HG03354 (cell line): ENCODE measurements around the gene CEP164.

ENCODE experiments used
- ATAC-seq: cut with Tn5 transposase; IDR thresholded peaks from one replicate; pipeline ENCODE4 v1.9.1; 2021; ENCODE audit warnings: mild to moderate bottlenecking; ENCODE audit not compliant: unreplicated experiment, poor library complexity, severe bottlenecking

CEP164 gene

DNA sequence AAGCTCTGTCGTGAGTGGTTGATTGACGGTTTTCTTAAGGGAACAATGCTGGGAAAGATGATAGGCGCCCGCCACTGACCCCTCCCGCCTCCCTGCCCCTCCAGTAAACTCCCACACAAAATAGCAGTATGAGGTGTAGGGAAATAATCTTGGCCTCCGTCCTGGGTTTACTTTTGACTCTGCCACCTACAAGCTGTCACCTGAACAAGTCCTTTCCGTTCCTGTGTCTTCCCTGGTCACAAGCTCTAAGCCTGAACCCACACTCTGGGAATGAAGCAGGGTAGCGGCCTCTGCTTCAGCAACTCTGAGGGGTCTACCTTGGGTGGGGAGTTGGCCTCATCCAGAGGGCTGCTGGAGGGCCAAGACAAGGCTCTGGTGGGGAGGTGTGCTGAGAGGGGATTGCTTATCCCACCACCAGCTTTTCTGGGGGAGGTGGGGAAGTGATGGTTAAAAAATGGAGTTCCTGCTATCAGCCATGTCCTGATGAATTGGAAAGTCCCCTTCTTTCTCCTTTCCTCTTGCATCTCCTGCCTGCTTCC lies 87.8 kb downstream of the CEP164 start:
- ATAC-seq = no peak

DNA sequence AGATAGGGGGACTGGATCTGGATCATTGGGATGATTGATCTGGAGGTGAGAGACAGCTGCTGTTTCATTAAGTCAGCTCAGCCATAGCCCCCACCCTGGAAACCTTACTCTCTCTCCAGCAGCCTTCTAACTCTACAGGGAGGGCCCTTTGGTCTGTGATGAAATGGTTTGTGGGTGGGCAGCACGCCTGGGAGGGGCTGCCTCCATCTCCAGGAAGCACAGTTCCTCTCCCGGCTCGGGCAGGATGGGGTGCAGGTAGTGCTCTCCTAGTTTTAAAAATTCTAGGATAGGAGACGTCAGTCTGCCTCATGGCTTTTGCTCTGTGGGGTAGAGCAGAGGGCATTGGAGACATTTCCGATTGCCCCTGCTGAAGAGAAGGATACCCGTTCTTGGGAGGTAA lies 89.7 kb downstream of the CEP164 start:
- no peak for ATAC-seq

DNA sequence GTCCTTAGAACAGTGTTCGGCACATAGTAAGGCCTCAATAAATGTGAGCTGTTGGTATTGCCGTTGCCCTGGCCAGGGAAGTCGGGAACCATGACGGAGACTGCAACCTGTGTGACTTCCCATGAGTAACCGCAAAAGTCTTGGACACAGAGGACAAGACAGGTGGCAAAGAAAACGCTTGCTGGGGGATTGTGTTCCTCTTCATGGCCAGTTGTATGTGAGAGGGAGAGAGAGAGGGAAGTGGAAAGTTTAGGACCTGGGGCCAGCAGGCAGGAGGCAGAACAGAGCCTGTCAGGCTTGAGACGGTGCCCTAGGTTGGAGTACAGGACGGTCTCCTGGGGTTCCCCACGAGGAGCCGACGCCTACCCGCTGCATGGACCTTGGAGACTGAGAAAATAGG lies 90.2 kb downstream of the CEP164 start:
- no peak for ATAC-seq

DNA sequence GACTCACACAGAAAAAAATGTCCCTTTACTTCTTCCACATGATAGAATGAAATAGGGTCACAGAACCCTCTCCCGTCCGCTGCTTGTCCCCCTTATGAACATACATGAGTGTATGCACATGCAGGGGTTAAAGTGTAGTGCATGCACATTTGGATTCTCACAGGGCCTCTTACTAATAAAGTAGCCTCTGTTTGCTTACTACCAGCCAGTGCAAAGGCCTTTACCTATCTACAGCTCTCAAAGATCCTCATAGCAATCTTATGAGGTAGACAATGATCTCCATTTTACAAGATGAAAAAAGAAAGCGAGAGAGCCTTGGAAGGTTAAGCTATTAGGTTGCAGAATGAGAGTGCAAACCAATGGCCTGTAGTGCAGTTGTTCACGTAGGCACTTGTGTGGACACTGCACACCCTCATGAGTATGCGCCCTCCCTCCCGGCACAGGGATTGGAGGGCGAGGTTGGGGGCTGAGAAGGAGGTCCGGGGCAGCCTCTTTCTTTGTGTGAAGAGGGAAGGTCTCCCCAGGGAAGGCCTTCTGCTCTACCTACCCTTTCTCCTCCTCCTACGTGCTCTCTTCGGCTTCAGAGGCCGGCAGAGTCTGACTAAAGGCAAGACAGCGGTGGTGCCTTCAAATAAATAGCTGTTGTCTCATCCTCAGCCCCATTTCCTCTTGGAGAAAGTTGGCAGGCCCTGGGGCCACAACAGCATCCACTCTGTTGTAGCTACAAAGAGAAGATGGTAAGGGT lies 91.3 kb downstream of the CEP164 start:
- no peak for ATAC-seq

DNA sequence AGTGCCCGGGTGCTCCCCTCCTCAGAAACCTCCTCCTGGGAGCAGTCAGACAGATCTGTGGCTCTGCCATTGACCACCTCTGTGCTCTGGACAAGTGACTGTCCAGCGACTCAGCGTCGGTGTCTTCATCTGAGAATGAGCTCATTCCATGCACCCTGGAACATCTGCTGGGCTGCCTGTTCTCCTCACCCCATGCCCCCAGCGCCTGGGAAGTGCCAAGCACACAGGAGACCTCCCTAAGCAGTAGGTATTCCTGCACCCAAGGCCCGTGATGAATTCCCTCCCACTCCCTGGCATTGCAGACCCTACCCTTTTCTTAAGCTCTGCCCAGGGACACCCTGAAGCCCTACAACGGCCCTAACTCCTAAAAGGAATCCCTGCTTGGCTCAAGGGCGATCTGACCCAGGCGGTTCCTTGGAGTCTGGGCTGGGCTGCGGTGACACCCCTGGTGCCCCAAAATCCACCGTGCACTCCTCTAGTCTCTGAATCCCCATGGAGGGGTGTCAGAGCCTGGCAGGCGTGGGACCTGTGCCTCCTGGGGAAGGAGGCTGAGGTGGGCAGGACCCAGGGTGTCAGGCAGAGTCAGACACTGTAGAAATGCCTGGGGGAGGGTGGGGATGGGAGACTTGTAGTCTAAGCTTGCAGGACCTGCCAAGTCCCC lies 92.0 kb downstream of the CEP164 start:
- ATAC-seq = no peak

DNA sequence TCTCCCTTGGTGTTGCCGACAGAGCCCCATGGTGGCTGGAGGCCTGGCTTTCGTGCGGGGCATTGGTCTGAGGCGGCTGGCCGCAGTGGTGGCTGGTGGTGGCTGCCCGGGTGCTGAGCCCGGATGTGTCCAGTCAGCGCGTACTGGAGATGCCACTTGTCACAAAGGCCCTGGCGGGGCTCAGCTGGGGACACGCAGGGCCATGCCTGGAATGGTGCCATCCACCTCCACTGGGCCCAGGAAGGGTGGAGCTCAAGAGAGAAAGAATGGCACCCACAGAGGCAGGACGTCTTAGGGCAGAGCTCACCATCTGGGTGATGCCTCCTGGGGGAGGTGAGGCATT lies 92.5 kb downstream of the CEP164 start:
- no peak for ATAC-seq

DNA sequence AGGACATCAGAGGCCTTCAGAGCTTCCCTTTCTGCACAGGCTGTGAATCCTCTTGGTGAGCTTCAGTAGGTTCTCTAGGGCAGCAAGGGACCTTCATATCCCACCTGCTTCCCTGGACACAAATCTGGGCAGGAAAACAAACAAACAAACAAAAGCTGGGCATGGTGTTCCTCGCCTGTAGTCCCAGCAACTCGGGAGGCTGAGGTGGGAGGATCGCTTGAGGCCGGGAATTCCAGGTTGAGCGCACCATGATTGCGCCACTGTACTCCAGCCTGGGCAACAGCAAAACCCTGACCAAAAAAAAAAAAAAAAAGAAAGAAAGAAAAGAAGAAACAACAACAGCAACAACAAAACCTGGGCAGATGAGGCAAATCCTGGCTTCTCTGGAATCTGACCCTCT lies 92.9 kb downstream of the CEP164 start:
- ATAC-seq = no peak

DNA sequence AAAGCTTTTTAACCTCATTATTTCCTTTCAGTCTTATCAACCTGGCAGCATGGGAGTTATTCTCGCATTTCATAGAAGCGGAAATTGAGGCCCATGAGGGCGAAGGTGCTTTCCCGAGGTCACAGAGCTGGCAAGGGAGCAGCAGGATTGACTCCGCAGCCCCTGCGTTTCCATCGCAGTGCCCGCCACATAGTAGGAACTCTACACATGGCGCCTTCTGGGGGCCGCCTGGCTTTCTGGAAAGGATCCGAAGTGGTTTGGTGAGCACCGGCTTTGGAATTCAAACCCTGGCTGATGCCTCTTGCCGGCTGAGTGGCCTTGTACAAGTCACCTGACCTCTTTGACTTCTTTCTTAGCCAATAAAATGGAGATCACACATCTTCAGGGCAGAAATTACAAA lies 93.4 kb downstream of the CEP164 start:
- no peak for ATAC-seq

DNA sequence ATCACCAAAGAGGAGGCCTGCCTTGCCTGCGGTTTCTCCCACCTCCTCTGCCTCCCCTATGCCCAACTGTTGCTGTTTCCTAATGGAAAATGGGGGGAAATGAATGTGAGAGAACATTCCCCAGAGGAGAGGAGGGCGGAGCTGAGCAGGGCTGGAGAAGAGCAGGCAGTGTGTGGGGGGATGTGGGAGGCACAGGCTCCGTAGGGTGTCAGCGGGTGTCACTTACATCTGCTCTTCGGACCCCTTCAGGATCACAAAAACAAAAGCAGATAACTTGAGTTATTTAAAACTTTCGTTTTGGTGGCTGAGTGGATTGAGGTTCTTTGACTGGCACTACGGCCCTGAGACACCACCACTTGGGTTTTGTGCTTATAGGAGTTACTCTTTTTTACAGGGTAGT lies 93.8 kb downstream of the CEP164 start:
- ATAC-seq = no peak

DNA sequence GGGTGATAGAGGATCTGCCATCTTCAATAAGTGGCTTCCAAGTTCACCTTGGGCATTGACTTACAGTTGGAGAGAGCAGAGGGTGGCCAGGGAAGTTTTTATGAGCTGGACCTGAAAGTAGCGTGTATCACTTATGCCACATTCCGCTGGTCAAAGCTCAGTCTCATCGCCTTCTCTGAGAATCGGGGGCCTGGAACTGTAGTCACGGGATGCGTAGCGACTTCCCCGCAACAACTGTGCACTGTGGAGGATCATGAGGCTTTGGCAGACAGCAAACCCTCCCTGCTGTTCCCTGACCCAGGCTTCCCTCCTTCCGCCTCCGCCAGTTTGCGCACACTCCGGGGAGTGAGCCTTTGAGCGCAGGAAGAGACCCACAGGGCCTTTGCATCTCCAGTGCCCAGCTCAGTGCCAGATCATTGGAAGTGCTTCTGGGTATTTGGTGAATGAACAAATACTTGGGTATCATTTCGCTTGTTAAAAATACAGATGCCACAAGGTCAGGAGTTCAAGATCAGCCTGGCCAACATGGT lies 95.5 kb downstream of the CEP164 start:
- no peak for ATAC-seq

DNA sequence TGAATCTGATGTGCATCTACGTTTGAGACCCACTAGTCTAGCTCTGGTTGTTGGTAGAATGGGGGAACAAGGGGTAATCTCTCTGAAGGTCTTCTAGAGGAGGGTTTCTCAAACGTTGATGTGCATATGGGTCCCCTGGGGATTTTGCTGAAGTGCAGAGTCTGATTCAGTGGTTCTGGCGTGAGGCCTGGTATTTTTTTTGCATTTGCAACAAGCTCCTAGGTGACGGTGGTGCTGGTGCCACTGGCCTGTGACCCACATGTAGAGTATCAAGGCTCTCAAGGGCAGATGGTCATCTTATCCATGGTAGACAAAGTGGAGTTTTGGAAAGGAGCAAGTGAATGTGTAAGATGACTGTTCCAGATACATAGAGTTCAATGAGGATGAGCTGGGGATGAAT lies 97.1 kb downstream of the CEP164 start:
- no peak for ATAC-seq

DNA sequence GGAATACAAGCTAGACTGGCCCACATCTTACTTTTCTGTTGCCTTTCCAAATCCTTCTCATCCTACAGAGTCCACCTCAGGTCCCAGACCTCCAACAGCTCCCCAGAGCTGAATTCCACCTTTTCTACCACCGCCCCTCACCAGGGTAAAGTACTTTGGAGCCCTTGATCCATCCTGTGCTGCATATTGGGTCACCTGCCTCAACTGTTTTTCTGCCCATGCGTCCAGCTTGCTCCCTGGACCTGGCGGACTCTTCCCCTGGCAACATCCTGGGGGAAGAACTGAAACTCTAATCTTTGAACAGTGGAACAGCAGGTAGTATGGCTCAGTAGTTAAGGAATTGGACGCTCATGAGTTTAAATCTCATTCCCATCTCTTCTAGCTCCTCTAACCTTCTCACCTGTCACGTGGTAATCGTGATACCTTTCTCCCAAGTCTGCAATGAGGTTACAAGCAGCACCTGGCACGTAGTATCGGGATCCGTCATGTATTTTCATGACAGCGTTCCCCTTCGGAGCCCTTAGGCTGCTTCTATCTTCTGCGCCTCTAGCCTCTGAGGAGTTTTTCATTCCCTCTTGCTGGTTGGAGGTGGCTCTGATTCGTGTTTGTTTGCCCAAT lies 98.1 kb downstream of the CEP164 start:
- no peak for ATAC-seq

DNA sequence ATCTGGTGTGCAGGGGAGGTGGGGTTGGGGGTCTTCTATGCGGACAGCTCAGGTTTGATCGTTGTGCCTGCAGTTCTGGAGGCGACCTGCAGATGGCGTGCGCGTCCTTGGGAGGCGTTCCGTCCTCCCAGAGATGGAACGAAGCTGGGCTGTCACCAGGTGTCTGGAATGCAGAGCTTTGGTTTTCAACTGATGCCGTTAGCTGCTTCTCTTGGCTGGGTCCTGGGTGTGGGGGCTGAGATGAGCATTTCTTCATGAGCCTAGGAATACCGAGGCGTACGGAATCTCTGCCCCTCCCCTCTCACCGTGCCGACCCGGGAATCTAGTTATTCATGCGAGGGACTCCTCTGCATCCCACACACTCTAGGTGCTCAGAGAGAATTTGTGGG lies 98.6 kb downstream of the CEP164 start:
- no peak for ATAC-seq

DNA sequence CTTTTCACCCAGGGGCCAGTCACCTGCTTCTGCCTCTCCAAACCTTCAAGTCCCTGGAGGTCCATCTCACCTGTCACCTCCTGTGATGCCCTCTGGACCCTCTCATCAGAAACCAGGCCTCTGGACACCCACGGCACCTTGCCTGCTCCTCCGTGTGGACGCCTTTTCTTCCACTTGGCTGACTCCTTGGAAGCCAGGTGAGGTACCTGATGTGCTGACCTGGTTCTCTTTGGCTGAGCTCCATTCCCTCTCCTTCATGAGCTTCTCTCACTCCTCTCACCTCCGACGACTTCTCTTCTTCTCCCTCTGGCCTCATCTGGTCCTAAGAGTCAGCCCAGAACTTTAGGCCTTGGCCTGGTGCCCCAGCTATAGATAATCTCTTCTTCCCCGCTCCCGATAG lies 99.3 kb downstream of the CEP164 start:
- ATAC-seq = no peak

DNA sequence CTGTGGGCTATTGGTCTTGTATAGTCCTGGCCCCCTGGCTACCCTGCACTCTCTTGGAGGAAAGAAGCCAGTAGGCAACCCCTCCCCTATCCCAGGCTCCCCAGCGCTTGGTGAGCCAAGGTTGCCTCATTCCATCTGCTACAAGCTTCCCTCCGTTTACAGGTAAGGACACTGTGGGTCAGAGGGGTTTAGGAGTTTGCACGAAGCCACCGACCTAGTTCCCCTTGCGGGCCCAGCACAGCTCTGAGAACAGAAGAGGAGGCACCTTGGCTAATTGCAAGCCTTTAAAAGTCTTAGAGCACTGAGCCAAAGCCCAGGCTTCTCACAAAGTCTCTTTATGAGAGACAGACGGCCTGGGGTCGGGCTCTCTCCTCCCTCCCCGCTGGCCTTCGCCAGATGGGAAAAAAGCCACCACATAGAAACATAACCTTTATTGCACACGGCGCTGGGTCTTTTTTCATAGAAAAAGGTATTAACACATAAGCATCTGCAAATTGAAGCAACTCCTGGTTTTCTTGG lies 99.8 kb downstream of the CEP164 start:
- ATAC-seq = no peak

DNA sequence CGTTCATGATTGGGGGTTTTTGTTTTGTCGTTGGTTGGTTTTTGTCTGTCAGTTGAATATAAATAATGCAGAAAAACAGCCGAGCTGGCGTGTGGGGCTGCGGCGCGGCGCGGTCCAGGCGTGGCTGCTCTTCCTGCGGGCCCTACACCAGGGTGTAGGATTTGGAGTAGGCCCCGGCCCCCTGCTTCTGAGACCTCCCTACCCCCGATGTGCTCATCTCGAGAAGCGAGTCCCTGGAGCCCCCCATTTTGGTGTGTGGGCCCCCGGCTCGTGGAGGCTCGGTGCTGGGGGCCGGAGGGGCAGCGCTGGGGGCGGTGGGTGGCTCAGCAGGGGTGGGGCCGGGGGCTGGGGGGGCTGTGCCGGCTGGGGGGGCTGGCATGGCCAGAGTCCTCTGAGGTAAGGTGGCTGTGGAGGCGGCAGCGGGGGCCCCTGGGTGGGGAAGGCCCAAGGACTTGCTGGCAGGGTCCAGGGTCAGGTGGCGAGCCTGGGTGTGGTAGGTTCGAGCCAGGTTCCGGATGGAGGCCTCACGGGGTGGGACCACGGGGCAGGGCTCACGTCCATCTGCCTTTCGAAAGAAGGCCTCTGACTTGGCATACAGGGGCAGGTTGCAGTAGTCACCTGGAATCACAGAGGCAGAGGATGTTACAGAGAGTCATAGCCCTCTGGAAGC lies 100.7 kb downstream of the CEP164 start:
- ATAC-seq = no peak

DNA sequence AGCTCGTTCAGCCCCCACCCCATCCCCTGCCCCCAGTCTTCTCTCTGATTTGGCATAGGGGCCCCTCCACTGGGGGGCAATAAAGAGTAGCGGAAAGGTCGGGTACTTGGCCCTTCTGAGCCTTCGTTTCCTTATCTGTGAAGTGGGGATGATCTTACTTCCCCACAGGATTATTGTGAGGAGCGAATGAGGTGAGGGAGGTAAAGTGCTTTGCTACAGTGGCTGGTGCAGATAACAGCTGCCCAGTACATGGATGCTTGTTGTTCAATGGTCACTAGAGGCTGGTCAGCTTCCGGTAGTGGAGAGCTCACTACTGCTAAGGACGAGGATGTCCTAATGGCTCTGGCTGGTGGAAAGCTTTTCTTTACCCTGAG lies 101.2 kb downstream of the CEP164 start:
- no peak for ATAC-seq

DNA sequence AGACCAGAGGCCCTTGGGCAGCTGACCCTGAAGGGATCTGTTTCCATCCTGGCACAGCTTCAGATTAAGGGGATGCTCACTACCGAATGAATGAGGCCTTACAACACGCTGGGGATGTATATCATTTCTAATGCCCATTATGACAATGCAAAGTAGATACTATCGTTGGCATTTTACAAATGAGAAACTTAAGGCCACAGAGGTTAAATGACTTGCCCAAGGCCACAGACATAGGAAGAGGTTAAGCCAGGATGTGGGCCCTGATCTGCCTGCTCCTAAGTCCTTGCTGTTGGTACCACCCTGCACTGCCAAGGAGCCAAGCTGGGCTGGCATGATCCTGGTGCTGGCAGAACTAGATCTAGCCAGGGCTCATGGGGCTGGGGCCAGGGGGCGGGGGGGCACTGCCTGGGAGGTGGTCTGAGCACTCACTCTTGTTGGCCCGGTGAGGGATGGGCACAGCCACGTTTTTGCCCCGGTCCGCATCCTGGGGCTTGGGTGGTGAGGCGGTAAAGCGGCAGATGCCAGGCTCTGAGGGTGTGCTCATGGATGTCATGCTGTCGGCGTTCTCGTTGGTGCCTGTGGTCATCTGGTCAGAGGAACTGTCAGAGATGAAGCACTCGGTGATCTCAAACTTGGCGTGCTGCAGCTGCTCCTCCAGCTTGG lies 102.8 kb downstream of the CEP164 start:
- no peak for ATAC-seq

DNA sequence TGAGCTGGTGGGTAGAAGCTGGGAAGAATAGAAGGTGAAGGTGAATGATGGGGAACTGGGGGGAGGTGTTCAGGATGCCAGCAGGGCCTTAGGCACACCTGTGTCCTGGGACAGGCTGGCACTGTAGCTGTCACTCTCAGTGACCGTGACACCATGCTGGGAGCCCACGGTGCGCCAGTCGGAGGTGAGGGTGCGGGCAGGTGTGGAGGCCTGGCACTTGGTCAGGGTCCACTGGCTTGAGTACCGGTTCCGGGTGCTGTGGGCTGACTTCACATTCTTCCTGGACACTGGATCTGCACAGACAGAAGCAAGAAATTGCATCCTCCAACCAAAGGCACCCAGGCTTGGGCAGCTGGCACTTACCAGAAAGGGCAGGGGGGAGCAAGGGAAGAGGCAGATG lies 103.8 kb downstream of the CEP164 start:
- ATAC-seq = no peak

DNA sequence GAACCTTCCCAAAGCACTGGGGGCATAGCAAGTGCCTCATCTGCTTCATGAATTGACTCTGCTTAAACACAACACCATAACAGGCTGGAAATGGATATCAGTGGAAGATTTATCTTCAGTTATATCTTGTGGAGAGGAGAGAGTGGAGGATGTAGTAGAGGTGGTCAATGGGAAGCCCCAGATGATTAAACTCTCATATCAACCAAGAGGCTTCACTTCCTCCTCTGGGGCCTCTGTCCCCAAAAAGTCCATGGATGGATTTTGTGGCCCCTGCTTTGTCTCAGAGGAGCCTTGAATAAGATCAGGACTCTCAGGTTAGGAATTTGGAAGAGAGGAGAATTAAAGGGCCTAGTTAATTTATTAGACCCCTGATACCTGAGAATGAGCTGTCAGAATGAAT lies 106.1 kb downstream of the CEP164 start:
- no peak for ATAC-seq
